ENCODE data around the gene KLHL29.

The KLHL29 gene

DNA sequence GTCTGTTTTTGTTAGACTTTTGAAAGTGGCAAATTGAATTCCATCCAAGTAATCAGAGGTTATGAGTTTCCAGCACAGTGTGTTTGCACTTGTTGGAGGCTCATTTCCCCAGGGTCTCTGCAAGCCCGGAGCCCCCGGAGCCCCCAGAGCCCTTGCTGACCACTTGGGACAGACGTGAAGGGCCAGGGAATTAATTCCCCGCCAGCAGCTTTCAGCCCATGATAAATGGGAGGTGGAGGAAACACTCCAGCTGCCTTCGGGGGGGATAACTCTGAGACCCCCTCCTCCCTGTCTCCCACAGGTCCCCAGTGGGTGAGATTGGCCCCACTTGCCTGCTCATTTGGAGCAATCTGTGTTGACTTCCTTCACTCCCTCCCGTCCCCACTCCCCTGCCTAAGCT, 79.2 kb downstream of the KLHL29 start:
- TF ChIP-seq, protein P1, sequence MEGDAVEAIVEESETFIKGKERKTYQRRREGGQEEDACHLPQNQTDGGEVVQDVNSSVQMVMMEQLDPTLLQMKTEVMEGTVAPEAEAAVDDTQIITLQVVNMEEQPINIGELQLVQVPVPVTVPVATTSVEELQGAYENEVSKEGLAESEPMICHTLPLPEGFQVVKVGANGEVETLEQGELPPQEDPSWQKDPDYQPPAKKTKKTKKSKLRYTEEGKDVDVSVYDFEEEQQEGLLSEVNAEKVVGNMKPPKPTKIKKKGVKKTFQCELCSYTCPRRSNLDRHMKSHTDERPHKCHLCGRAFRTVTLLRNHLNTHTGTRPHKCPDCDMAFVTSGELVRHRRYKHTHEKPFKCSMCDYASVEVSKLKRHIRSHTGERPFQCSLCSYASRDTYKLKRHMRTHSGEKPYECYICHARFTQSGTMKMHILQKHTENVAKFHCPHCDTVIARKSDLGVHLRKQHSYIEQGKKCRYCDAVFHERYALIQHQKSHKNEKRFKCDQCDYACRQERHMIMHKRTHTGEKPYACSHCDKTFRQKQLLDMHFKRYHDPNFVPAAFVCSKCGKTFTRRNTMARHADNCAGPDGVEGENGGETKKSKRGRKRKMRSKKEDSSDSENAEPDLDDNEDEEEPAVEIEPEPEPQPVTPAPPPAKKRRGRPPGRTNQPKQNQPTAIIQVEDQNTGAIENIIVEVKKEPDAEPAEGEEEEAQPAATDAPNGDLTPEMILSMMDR (IDR thresholded peaks at IDR 0.05) = no peak

GRCh38 chr2:23464905-23465537, 80.0 kb downstream of the KLHL29 start:
- TF ChIP-seq, protein P1 (IDR thresholded peaks at IDR 0.05) = no peak

DNA sequence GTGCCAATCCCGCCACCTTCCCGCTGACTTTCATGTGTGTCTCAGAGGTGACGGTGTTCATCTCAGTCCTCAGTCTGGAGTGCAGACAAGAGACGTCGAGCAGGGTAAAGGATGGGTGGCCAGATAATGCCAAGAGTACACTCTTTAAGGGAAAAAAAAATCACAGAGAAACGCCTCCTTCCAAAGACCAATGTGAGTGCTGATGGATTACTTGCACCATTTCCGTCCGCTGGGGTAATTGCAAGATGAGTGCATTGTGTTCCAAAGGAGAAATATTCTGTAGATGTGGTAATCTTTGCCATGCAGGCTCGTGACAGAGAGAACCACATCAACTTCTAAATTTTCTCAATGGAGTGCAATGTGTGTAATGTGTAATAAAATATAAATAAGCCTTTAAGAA, 81.0 kb downstream of the KLHL29 start:
- TF ChIP-seq, protein P1 (IDR thresholded peaks at IDR 0.05) = no peak

DNA sequence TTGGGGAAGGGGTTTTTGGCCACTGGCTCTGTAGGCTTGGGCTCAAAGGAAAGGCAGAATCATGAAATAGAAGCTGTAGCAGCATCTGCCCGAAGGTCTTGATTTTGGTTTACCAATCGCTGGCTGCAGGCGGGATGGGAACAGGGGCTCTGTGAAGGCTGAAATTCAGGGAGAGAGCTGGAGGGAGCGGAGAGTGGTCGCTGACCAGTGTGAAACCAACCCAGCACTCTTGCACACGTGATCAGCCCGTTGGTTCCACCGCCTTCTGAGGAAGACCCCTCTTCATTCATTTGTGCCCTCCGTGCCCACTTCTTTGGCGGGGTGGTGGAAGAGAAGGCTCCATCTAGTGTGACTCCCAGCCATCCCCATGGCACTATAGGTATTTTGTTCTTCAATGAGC, 82.6 kb downstream of the KLHL29 start:
- TF ChIP-seq, protein P1 (IDR thresholded peaks at IDR 0.05) = no peak

GRCh38 chr2:23468474-23469141, 83.6 kb downstream of the KLHL29 start:
- TF ChIP-seq, protein P1 (IDR thresholded peaks at IDR 0.05) = no peak

- TF ChIP-seq, protein P1 (IDR thresholded peaks at IDR 0.05) = no peak
Observed at GRCh38 chr2:23469142-23469540, 84.2 kb downstream of the KLHL29 start.

GRCh38 chr2:23475036-23475435, 90.1 kb downstream of the KLHL29 start:
- TF ChIP-seq, protein P1 (IDR thresholded peaks at IDR 0.05) = no peak

All from LNCAP (cell line).